Measurements from ENCODE around the gene OR51E2.
A peak's percentile ranks its signal among the peaks of the same experiment; 100 is the strongest.
"Not testable (repeated sequence)": the region's sequence is repeated elsewhere in the genome, so short reads cannot be mapped to it uniquely, and the experiment has no call there.

- 0 out of 2 replicates have a peak, but pooled peaks have one; percentile 10 for TF ChIP-seq CTCF (conservative IDR thresholded peaks at IDR 0.05)
- TF ChIP-seq ZFX (IDR thresholded peaks at IDR 0.05): not testable (repeated sequence)
Observed at GRCh38 chr11:4722616-4723534, 25.2 kb upstream of the OR51E2 start.
